Stimulated activated CD4-positive, alpha-beta T cell treated with anti-CD3 and anti-CD28 coated beads, TNF-alpha, amount 100 ng/mL, for 1 hour (primary cell): ENCODE data around the gene BORCS8.

Experiments
- DNase-seq, 3 donors: peaks; one replicate each; pipeline ENCODE4 v3.0.0-alpha.2; 2020; ENCODE audit warnings: low read depth in 3 of 3, low spot score in 1 of 3

BORCS8 gene

DNA sequence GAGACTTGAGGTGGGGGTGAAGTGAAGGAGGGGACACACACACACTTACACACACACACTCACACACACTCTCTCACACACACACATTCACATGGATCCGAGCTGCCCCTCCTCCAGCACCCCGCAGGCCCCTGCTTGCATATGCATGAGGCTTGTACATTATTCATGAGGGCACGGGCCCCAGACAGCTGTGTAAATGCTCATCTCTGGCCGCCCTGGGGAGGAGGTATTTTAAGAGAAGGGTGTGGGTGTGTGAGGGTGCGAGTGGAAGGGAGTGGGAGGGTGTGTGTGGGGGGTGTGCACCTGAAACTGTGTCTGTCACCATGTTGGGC lies 22.2 kb upstream of the BORCS8 start:
- DNase-seq, result no peak

DNA sequence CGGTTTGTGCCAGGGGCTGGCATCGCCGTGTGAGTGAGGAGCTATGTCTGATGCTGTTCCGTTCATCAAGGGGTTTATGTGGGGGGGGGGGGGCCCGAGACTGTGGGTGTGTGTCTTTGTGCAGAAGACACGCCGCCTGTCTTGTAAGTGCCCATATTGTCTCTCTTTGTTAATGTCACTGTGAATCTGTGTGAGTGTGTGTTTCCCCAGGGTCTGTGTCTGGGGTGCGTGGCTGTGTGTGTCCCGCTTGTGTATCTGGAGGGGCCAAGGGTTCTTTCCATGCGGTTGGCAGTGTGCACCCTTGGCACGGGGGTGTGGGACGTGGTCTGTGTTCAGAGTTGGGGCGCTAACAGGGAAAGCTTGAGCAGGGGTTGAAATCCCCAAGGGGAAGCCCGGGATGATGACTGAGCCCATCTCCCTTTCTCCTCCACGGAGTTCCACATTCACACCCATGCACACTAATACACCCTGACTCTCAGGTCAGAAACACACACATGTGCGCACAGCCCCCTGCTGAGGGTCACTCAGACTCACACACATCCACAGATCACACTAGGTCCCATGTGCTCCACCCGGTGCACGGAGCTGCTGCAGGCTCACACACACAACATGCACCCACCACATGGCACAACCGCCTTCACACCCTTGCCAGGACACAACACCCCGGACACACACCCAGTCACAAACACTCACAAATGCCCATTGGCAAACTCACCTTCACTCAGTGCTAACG lies 21.6 kb upstream of the BORCS8 start:
- no peak for DNase-seq

DNA sequence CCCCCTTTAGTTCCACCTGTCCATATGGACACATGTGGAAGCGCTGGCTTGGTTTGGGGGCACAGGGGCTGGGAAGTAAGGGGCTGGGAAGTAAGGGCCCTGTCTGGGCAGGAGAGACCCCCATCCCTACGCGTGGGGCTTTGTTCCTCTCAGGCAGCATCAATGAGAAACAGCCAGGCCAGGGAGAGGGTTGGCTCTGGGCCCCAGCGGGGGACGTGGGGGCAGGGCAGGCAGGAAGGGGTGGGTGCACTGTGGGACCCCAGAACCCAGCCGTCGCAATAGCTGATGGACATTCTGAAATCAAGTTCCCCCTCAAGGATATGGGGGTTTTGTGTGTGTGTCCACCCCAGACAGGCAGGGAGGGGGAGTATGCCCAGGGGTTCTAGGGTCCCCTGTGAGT lies 21.0 kb upstream of the BORCS8 start:
- DNase-seq, result no peak

DNA sequence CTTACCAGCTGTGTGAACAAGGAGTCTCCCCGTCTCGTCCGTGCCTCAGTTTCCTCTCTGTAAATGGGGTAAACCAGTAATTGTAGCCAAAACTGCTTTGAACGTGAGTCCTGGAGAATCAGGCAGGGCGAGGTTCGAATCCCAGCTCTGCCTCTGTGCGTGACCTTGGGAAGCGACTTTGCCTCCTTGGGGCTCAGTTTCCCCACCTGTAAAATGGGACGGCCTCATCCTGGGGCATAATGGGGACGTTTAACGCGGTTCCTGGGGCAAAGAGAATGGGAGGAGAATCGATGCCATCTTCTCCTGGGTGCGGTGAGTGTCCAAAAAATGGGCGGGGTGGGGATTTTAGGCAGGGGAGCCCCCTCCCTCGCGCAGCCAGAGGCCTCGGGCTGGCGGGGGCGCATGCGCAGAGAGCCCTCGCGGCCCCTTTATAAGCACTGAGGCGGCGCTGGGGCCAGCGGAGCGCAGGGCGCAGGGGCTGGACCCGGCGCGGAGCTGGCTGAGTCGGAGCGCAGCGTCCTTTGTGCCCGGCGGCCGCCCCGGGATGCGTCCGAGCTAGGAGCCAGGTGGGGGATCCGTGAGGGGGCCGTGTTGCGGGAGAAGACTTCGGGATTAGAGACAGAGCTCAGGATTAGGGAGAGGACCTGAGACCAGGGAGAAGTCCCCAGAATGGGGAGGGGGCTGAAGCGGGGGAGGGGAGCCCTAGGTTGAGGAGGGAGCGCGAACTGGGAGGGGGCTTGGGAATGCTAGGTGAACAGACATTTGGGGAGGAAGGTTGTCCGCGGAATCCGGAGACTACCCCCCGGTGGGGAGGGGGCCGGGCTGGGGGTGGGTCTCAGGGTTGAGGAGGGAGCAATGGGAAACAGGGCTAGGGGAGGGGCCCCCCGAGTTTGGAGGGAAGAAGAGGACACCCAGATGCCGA lies 19.8 kb upstream of the BORCS8 start, which contains the start of gene NCAN:
TSS of gene NCAN (plus strand) at position 460 of the 922 bp plus-strand sequence. CDS start 4,996 bp downstream, outside the sequence.
- no peak for DNase-seq

DNA sequence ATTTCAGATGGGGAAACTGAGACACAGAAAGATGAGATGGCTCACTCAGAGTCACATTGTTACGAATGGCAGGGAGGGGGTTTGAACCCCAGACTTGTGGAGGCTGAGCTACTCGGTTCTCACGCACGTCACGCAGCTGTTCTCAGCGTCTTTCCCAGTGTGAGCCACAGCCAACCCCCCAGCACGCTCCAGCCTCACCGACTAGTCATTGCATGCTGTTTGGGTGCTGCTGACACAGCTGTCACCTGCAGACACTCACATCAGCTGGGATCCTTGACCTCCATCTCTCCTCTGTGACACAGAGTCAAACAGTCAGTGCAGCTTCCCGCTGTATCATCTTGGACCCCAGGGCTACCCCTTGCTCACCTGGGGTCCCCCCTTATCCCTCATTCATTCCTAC lies 17.4 kb upstream of the BORCS8 start:
- DNase-seq, result no peak

GRCh38 chr19:19207637-19208572 lies 16.0 kb upstream of the BORCS8 start:
- no peak for DNase-seq

GRCh38 chr19:19206938-19207337 lies 15.0 kb upstream of the BORCS8 start:
- no peak for DNase-seq

DNA sequence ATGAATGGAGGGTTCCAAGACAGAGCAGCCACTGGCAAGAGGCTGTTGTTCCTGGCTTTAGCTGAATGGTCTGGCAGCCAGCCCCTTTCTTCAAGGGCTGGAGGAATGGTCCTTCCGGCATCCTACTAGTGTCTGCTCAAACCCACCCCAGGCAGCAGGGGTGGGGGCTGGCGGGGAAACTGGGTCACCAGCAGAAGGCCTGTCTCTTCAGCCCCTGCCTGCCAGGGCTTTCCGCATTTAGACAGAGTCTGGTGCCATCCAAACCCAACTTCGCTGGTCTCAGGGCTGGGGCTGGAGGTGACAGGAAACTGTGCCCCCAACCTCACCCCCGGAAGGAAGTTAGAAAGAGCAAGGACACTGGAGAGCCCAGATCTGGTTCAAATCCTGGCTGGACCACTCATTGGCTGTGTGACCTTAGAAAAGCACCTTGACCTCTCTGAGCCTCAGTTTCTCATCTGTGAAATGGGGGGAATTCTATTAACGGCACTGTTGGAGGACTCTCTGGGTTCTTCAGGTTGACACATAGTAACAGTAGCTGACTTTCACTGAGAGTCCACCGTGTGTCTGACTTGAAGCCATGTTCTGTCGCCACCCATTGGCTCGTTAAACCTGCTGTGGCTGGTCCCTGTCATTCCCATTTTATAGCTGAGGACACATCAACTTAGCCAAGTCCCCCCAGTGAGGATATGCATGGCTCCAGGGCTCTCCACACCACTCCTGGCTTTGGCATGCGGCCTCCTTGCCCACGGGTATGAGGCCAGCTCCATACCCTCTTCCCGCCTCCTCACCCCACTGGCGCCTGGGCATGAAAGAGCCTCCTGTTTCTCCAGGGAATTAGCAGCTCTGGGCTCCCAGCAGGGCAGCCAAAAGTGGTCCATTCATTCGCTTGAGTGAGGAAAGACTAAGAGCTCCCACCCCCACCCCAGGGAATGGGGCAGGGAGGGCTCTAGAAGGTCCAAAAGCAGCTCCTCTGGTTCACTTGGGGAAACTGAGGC lies 13.8 kb upstream of the BORCS8 start:
- DNase-seq, result no peak

DNA sequence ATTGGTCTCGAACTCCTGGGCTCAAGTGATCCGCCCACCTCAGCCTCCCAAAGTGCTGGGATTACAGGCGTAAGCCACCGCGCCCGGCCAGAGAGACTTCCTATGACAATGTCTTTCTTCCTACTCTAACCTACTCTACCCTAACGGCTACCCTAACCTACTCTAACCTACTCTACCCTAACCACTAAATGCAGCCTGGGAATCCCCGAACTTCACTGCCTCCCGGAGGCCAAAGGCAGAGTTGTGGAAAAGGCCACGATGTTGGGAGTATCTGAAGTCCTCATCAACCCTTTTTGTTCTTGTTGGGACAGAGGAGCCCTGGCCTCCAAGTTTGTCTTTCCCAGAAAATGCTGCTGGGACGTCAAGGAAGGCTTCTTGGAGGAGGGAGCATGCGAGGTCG lies 12.2 kb upstream of the BORCS8 start:
- DNase-seq, result no peak

- DNase-seq, result peak; percentile 79 to 91 (median 82)
Measured at GRCh38 chr19:19203012-19203856, 11.3 kb upstream of the BORCS8 start, which contains the start of gene NR2C2AP. Gene NR2C2AP (minus strand): TSS chr19:19203414. CDS start chr19:19203060, 354 bp downstream.

DNA sequence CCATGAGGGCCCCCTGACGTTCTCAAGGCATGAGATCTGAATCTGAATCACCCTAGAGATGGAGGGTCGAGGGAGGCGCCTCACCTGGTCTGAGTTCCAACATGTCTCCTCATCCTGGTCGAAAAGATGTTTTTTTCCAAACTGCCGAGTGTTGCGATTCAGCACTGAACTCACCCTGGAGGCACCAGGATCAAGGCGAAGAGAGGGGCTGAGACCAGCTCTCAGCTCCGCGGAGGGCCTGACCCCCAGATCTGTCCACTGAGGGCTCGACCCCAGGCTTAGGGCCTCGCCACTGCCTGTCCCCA lies 10.7 kb upstream of the BORCS8 start:
- no peak for DNase-seq

DNA sequence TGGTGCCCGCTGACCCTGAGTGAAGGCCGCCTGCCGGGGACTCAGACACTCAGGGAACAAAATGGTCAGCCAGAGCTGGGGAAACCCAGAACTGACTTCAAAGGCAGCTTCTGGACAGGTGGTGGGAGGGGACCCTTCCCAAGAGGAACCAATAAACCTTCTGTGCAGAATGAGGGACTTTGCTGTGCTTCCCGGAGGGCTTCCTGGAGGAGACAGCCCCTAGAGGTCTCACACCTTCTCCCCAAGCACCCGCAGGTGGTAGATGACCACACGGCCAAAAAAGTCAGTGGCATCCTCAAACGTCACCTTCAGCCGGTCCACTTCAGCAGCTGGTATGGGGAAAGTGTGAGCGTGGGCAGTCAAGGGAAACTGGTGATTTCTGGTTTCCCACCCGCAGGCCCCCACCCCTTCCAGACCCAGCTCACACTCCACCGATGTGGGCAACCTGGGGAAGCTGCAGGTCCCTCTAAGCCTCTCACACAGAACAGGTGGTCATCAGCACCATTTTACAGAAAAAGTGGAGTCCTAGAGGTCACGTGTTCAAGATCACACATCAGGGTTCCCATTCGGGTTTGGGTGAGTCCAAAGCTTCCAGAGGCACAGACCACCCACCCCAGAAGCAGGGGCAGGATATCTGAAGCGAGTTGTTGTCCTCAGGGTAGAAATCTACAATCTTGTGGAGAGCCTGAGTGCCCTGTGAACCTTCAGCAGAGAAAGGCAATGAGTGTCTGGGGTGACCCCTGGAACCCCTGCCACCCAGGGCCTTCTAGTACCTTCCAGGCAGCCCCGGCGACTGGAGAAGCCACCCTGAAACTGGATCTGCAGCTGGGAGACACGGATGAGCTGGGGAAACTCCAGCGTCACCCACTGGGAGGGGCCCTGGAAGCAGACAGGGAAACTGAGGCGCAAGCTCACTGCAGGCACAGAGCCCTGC lies 10.0 kb upstream of the BORCS8 start:
- DNase-seq, result no peak

DNA sequence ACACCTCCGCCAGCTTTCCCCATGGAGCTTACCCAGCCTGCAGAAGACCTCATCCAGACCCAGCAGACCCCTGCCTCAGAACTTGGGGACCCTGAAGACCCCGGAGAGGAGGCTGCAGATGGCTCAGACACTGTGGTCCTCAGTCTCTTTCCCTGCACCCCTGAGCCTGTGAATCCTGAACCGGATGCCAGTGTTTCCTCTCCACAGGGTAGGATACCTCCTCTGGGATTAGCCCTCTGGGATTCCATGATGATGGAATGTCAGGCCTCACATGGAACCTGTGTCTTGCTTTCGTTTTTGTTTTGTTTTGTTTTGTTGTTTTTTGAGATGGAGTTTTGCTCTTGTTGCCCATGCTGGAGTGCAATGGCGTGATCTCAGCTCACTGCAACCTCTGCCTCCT lies 2.0 kb upstream of the BORCS8 start:
- no peak for DNase-seq

GRCh38 chr19:19192910-19193423 lies 1.0 kb upstream of the BORCS8 start:
- DNase-seq, result no peak

- no peak for DNase-seq
Measured at GRCh38 chr19:19191768-19192077, 229 bp downstream of the BORCS8 start.

DNA sequence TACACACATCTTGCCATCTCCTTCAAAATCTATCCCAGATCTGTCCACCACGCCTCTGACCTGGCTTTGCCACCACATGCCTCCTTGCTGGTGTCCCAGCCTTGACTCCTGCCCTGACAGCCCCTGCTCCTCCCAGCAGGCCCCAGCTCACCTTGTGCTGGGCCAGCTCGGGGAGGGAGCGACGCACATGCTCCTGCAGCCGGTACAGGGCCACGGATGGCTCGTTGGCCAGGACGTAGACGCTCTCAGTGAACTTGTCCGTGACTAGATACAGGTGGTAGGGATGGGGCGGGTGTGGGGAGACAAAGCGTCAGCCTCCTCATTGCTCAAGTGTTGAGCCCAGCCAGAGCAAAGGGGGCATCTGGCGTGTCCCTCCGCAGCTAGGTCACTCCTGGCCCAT lies 5.2 kb downstream of the BORCS8 start:
- no peak for DNase-seq

DNA sequence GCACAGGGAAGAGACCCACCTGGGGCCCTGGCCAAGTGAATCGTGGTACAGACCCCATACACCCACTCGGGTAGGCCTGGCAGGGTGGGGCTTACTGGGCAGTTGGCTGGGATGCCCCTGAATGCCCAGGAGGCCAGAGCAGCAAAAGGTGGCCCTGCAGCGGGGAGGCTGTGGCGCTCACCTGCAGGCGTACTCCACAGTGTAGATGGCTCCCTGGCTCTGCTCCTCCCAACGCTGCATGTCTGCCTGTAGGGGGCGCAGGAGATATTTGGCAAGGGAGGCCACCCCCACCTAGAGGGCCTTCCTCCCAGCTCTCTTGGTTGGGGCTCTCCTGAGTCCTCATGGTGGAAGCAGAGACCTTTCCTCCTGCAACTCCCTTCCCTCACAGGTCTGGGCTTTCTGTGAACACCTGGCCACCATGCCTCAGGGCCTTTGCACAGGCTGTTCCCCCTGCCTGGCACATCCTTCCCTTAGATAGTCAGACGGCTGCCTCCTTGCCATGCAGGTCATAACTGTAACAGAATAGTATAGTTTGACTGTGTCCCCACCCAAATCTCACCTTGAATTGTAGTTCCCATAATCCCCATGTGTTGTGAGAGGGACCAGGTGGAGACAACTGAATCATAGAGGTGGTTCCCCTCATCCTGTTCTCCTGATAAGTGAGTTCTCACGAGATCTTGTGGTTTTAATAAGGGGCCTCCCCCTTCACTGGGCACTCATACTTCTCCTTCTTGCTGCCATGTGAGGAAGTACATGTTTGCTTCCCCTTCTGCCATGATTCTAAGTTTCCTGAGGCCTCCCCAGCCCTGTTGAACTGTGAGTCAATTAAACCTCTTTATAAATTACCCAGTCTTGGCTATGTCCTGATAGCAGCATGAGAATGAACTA lies 5.9 kb downstream of the BORCS8 start:
- DNase-seq, result peak; percentile 29 to 31 (median 31)
